IPS-11a (cell line): ENCODE data around the gene DENND1B.
"Not testable (repeated sequence)": the region's sequence is repeated elsewhere in the genome, so short reads cannot be mapped to it uniquely, and the experiment has no call there.

Experiments
- H3K4me3 ChIP-seq: one replicate; pipeline ENCODE4 v1.5.1; 2013; ENCODE audit warnings: low read depth, low read length, control low read depth

The DENND1B gene

DNA sequence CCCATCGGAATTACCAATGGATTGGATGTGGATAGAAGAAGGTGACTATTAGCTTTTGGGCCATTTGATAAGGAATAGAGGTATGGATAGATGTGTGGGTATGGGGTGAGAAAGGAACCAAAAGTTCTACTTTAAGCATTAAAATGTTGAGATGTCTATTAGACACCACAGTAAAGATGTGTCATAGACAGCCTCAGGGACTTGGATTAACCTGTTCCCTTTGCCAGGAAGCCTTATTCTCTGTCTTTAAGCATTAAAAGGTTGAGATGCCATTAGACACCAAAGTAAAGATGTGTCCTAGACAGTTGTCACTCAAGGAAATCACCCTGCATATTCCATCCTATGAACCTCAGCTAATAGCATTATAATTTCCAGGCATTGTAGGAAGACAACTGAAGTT lies 11.0 kb upstream of the DENND1B start:
- no peak overlapping the region for H3K4me3 ChIP-seq

DNA sequence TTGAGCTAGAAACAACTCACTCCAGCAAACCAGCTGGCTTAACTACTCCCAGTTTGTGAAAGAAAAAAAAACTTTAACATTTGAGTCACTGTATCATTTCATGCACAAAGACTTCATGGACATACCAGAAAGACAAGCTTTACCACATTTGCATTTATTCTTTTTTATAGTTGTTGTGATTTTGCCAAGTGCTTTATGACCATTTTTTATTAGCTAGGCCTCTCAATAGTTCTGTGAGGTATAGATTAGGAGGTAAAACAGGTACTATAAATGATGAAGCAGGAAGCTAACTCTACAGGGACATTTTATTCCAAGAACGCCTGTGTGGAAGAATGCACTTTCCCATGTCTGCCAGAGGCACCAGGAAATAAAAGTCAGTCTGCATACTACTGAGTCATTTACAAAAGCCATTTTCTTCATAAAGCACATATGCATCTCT lies 8.2 kb upstream of the DENND1B start:
- H3K4me3 ChIP-seq, result no peak overlapping the region

DNA sequence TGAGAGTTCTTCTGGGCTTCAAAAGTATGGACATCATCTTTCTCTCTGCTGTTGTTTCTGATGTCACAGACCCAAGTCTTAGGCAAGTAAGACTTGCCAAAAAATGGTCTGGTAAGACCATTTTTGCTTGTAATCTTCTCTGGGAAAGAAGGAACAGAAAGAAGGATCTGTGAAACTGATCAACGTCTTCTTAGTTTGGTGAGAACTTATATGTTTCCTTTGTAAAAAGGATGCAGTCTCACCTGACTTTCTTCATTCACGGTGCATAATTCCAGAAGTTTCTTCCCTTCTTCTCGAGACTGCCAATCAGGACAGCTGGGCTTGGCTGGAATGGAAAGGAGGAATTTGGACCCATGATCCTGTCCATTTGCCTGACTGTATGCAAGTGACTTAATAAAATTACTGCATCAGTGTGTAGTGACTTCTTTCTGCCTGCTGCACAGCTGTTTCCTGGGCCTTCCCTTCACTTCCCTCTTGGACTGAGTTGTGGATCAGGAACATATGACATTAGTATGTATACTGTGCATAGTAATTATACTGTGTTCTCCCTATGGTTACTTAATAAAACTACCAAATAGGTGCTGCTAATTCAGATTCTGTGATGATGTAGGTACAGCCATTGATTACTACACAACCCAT lies 7.6 kb upstream of the DENND1B start:
- no peak overlapping the region for H3K4me3 ChIP-seq

- no peak overlapping the region for H3K4me3 ChIP-seq
Measured at GRCh38 chr1:197781968-197782721, 6.9 kb upstream of the DENND1B start.

GRCh38 chr1:197779921-197780320 lies 4.6 kb upstream of the DENND1B start:
- no peak overlapping the region for H3K4me3 ChIP-seq

DNA sequence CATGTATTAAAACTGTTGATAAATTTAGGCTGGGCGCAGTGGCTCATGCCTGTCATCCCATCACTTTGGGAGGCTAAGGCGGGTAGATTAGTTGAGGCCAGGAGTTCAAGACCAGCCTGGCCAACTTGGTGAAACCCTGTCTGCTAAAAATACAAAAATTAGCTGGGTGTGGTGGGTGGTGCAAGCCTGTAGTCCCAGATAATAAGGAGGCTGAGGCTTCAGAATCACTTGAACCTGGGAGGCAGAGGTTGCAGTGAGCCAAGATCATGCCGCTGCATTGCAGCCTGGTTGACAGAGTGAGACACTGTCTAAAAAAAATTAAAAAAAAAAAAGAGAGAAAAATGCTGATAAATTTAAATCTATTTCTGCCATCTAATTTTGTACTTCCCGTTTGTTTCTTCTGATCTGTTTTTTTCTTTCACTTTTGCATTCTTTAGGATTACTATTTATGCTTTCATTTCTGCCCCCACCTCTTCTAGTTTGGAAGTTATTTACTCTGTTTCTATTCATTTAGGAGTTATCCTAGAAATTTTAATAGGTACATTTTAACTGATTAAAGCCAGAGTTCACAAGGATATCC lies 3.2 kb upstream of the DENND1B start:
- no peak overlapping the region for H3K4me3 ChIP-seq

DNA sequence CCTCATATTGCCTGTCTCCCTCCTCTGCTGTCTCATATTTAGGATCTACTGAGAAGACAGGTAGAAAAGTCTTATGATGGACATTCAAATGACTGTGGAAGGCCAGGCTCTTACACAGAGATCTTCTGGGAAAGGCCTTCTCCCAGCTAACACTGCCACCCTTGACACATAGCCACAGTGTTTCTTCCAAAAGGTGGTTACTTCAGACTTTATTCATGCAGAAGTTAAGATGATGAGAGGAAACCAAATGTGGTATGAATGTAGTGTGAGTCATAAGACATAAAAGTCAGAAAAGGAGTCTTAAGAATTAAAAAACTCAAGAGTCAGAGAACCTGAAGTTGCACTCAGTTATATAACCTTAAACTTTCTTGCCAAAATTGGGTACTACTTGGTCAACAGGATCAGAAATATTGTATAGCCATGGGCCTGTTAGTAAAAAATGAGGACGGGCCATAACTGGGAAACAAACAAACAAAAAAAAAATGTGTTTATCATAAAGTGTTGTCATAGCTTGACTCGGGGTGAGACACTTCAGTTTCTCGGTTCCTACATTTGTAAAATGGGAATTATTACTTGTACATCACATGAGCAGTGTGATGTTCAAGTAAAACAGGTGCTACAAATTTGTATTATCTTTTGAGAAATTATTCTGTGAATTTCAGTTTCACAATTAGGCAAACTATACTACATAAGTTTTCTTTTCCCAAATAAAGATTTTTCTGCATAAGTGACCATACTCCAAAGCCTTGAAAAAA lies 1.2 kb upstream of the DENND1B start:
- no peak overlapping the region for H3K4me3 ChIP-seq

DNA sequence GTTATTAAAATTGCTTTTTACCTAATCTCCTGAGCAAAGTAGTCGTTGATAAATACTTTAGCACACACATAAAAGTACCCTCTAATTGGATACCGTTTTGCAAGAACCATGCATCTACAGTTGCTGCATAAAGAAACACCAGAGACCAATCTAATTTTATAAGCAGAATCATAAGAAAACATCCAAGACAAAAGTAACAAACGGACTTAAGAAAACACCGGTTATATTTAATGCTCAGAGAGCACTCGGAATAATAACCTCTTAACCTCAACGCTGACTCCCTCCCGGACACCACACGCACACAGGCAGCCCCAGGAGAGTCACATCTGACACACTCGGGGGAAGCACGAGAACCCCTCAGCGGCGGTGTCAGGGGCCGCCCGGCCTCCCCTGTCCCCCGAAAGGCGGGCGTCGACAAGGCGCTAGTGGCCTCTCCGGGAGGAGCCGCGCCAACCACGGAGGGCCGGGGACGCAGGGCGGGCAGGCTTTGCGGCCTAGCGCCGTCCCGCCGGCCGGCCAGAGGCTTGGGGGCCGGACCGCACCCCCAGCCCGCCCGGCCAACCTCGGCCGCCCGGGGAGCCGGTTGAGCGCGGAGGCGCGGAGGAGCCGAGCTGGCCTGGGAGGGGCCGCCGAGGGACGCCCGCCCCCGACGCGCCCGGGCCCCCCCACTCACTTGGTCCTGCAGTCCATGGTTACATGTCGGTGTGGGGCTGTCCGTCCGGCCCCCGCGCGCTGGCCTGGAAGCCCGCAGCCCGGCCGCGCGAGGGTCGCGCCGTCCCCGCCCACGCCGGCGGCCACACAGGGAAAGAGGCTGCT lies 606 bp downstream of the DENND1B start:
- peak overlapping the region; percentile 60 for H3K4me3 ChIP-seq

DNA sequence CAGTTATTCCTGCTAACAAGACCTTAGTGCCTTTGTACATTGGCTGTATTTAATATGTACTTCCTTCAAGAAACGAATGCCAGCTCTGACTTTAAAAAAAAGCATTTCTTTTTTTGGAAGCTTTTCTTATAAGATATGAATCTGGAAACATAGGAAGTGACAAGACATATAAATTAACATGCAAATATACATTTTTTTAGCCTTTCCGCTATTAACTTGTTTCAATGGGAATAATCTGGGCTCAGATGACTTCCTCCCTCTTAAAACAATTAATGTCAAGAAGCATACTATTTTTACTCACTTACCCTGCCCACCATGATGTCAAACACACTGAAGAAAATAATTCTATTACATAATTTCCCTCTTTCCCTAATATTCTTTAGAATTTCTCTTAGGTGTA lies 1.4 kb downstream of the DENND1B start:
- H3K4me3 ChIP-seq, result no peak overlapping the region

GRCh38 chr1:197771904-197772556 lies 3.2 kb downstream of the DENND1B start:
- no peak overlapping the region for H3K4me3 ChIP-seq

GRCh38 chr1:197771386-197771785 lies 3.9 kb downstream of the DENND1B start:
- no peak overlapping the region for H3K4me3 ChIP-seq

DNA sequence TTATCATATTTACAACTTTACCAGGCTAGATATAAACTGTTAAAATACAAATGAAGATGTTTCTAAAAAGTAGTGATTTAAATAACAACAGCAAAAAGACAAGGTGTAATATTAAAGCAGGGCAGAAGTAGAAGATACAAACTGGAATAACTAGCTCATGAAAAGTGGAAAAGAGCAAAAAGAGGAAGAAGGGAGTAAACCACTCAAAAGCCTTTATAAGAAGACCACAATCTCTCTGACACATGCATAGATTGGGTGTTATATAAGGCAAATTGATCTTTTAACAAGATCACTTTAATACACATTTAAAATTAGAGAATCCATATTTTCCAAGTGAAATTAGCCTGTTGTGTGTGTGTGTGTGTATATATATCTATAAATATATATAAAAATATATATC lies 5.0 kb downstream of the DENND1B start:
- H3K4me3 ChIP-seq, result no peak overlapping the region

- no peak overlapping the region for H3K4me3 ChIP-seq
Measured at GRCh38 chr1:197769287-197769686, 6.0 kb downstream of the DENND1B start.

DNA sequence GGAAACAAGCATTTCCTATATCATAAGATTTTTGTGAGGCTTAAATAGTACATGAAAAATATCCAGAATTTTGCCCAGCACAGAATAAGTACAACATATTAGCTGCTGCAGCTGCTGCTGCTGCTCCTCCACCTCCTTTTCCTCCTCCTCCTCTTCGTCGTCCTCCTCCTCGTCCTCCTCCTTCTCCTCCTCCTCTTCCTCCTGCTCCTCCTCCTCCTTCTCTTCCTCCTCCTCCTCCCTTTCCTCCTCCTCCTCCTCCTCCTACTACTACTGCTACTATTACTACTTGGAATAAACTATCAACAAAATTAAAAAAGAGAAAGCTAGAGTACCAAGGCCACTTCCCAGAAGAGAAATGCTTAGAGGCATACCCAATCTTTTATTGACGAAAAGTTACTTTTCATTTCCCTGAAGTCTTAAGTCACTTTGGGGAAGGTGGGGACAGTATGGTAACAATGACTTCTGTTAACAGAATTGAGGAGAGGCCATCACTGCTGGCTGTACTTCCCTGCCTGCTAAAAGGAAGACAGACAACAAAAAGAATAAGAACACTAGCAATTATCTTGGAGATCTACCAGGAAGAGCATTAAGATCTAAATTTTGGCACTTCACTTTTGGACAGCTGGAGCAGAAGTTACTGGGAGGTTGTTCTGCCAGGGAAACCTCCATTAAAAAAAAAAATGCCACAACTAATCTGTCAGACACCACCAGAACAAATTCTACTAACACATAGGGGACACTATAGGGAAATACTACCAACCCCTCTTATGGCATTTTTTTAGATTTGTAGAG lies 7.1 kb downstream of the DENND1B start:
- H3K4me3 ChIP-seq, result no peak overlapping the region

- H3K4me3 ChIP-seq, result no peak overlapping the region
Measured at GRCh38 chr1:197763769-197764168, 11.5 kb downstream of the DENND1B start.

GRCh38 chr1:197763307-197763706 lies 12.0 kb downstream of the DENND1B start:
- H3K4me3 ChIP-seq, result no peak overlapping the region

GRCh38 chr1:197761654-197762053 lies 13.6 kb downstream of the DENND1B start:
- no peak overlapping the region for H3K4me3 ChIP-seq

GRCh38 chr1:197755553-197755952 lies 19.7 kb downstream of the DENND1B start:
- not testable (repeated sequence) for H3K4me3 ChIP-seq

DNA sequence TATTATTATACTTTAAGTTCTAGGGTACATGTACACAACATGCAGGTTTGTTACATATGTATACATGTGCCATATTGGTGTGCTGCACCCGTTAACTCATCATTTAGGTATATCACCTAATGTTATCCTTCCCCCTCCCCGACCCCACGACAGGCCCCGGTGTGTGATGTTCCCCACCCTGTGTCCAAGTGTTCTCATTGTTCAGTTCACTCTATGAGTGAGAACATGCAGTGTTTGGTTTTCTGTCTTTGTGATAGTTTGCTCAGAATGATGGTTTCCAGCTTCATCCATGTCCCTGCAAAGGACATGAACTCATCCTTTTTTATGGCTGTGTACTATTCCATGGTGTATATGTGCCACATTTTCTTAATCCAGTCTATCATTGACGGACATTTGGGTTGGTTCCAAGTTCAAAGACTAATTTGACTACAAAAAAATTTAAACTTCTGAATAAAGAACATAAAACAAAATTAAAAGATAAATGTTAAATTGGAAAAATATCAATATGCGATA lies 22.6 kb downstream of the DENND1B start:
- not testable (repeated sequence) for H3K4me3 ChIP-seq
